Calu3 (cell line): ENCODE results near the gene KRTAP10-1. TPM values are rescaled to one million over a fixed set of nuclear protein-coding genes. Genes with fewer than 3 reads are reported as not detected.
"Not testable (repeated sequence)": the region's sequence is repeated elsewhere in the genome, so short reads cannot be mapped to it uniquely, and the experiment has no call there.

Experiments
- BruUV-seq: library from RNA; stranded (reverse); fragments of 400-500 nt; replicated peaks from 2 replicates; lab custom pipeline; 2021; lab: Mats Ljungman, UMichigan
- CTCF ChIA-PET: fragments of 300-600 bp; sonication (Branson Sonifier 250); formaldehyde crosslinking; loops from one replicate; lab custom pipeline; 2022; ENCODE audit warnings: antibody characterized with exemption; lab: Charles Lee
- DNase-seq: peaks from one replicate; pipeline ENCODE4 v3.0.0; 2022
- H3K27ac Mint-ChIP-seq: one replicate; pipeline ENCODE4 v1.8.0; 2022; ENCODE audit warnings: mixed read lengths; ENCODE audit not compliant: unreplicated experiment
- H3K27me3 Mint-ChIP-seq: one replicate; pipeline ENCODE4 v1.8.0; 2022; ENCODE audit warnings: mixed read lengths; ENCODE audit not compliant: unreplicated experiment
- H3K36me3 Mint-ChIP-seq: one replicate; pipeline ENCODE4 v1.8.0; 2022; ENCODE audit warnings: mild to moderate bottlenecking, moderate library complexity, mixed read lengths; ENCODE audit not compliant: insufficient read depth, unreplicated experiment
- H3K4me1 Mint-ChIP-seq: one replicate; pipeline ENCODE4 v1.8.0; 2022; ENCODE audit warnings: mild to moderate bottlenecking, low read depth, mixed read lengths; ENCODE audit not compliant: unreplicated experiment
- H3K4me3 Mint-ChIP-seq: one replicate; pipeline ENCODE4 v1.8.0; 2022; ENCODE audit warnings: mild to moderate bottlenecking, low read depth, moderate library complexity, mixed read lengths; ENCODE audit not compliant: unreplicated experiment
- H3K9me3 Mint-ChIP-seq: one replicate; pipeline ENCODE4 v1.8.0; 2022; ENCODE audit warnings: low read depth, mixed read lengths; ENCODE audit not compliant: unreplicated experiment
- intact Hi-C: fragments of 100-400 bp; cut with micrococcal nuclease; formaldehyde crosslinking; loops from one replicate; pipeline ENCODE4 v1.10.0; 2022; ENCODE audit not compliant: unreplicated experiment
- total RNA-seq: library from RNA; stranded (reverse); gene quantifications from 2 replicates; pipeline ENCODE4 v1.2.3, GENCODE V29; 2022
- TF ChIP-seq, protein P1 (sequence below): fragments of 200-600 bp; IDR thresholded peaks from one replicate; pipeline ENCODE4 v1.8.0; 2022; ENCODE audit warnings: antibody characterized with exemption; ENCODE audit not compliant: unreplicated experiment

Gene KRTAP10-1
- total RNA-seq, 1 experiment from 2014 or later, result not detected

DNA sequence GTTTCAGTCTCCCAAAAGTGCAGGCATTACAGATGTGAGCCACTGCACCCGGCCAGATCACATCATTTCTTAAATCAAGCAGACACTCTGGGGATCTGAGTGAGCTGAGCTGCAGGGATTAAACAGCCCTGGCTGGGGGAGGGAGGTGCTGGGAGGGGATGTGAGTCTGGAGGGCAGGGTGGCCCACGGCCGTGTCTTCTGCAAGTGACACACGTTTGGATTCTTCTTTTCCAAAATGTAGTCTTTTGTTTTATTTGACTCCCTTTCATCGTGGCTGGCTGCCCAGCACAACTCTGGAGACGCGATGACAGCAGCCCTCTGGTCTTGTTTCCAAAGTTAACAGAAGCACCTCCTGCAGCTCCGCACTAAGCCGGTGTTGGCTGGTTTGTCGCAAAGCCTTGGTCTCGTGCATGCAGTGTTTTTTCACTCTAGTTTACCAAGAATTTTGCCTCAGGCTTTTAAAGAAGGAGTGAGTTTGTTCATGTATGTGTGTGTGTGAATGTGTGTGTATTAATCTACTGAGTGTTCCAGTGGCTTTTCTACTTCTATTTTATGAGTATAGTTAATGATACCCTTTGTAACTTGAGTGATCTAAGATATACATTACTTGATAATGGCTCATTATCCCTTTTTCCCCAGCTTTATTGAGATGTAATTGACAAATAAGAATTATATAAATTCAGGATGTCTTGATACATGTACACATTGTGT lies 43.2 kb upstream of the KRTAP10-1 start:
- no peak for DNase-seq
- CTCF ChIA-PET, result interaction anchor here (0.6 kb wide), 1 partner anchor 19 kb away, joined by 3 read pairs; no protein-coding TSS in a partner anchor
- BruUV-seq, result no TSS peak
- H3K27ac Mint-ChIP-seq, result no peak overlapping the region
- H3K27me3 Mint-ChIP-seq, result peaks cover 85% of the 10 kb centered on the region
- intact Hi-C loops, result no loop called here
- TF ChIP-seq, protein P1, sequence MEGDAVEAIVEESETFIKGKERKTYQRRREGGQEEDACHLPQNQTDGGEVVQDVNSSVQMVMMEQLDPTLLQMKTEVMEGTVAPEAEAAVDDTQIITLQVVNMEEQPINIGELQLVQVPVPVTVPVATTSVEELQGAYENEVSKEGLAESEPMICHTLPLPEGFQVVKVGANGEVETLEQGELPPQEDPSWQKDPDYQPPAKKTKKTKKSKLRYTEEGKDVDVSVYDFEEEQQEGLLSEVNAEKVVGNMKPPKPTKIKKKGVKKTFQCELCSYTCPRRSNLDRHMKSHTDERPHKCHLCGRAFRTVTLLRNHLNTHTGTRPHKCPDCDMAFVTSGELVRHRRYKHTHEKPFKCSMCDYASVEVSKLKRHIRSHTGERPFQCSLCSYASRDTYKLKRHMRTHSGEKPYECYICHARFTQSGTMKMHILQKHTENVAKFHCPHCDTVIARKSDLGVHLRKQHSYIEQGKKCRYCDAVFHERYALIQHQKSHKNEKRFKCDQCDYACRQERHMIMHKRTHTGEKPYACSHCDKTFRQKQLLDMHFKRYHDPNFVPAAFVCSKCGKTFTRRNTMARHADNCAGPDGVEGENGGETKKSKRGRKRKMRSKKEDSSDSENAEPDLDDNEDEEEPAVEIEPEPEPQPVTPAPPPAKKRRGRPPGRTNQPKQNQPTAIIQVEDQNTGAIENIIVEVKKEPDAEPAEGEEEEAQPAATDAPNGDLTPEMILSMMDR, result no peak
- no peaks in the 10 kb centered on the region for H3K36me3 Mint-ChIP-seq
- no peak overlapping the region for H3K4me3 Mint-ChIP-seq
- H3K9me3 Mint-ChIP-seq, result peaks cover 11% of the 10 kb centered on the region
- H3K4me1 Mint-ChIP-seq, result peaks cover 8% of the 10 kb centered on the region

DNA sequence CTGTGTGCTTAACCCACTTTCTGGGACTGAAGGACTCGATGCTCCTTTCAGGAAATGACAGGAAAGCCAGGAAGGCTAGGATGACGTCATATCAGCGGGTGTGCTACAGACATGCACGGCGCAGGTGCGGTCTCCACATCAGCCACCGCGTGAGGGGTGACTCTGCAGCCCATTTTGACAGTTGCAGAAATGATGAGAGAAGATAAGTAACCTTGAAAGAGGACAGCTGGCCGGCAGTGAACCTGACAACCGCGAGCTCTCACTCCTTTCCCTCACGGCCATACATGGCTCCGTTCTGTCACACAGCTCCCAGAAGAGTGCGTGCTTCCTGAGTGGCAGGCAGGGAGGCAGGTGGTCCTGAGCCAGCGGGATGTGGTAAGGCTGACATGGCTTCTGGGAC lies 42.1 kb upstream of the KRTAP10-1 start:
- Mint-ChIP-seq H3K27ac (no peak overlapping the region), H3K9me3 (peaks cover 11% of the 10 kb centered on the region), H3K4me1 (peaks cover 8% of the 10 kb centered on the region), H3K36me3 (no peaks in the 10 kb centered on the region), H3K4me3 (no peak overlapping the region), H3K27me3 (peaks cover 80% of the 10 kb centered on the region)
- TF ChIP-seq, protein P1, result no peak
- BruUV-seq, result no TSS peak
- intact Hi-C loops, result no loop called here
- CTCF ChIA-PET, result no interaction called here
- DNase-seq, result no peak

DNA sequence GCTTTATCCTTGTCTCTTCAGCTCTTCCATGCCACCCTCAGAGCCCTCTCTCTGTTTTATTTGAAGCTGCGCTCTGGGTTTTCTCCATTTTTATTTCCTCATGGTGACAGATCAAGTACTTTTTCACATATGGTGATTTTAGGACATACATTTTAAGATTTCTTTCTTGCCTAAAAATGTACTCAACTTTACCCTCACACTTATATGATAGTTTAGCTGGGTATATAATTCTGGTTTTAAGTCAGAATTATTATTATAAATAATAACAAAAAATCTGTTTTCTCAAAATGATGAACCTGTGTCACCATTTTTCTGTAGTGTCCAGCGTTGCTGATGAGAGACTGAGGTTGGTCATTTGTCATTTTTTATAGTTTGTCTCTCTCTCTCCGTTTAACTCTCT lies 41.2 kb upstream of the KRTAP10-1 start:
- TF ChIP-seq, protein P1, result no peak
- peaks cover 8% of the 10 kb centered on the region for H3K4me1 Mint-ChIP-seq
- H3K27me3 Mint-ChIP-seq, result peaks cover 71% of the 10 kb centered on the region
- no TSS peak for BruUV-seq
- CTCF ChIA-PET, result no interaction called here
- no peak overlapping the region for H3K27ac Mint-ChIP-seq
- intact Hi-C loops, result no loop called here
- H3K4me3 Mint-ChIP-seq, result no peak overlapping the region
- H3K9me3 Mint-ChIP-seq, result peaks cover 11% of the 10 kb centered on the region
- DNase-seq, result no peak
- no peaks in the 10 kb centered on the region for H3K36me3 Mint-ChIP-seq

DNA sequence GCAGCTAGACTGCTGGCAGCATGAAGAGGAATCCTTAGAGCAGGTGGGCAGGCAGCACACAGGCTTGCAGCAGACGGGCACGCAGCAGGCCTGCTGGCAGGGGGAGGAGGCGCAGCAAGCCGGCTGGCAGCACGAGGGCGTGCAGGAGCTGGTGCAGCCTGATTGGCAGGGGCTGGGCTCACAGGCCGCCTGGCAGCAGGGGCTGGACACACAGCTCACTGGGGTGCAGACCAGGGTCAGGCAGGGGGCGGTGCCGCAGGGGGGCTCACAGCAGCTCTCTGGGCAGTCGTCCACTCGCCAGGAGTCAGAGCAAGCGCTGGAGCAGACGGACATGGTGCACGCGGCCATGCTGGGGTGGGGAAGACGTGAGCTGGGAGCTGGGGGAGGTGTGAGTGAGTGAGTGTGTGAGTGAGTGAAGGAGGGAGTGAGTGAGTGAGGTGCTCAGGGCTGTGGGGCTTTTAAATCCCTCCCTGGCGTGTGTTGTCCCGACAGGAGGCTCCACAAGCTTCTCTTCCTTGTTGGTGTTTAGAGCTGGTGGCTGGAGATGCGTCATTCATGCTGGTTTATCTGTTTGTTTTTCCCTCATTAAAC lies 40.3 kb upstream of the KRTAP10-1 start, which contains the start of gene KRTAP10-5:
Gene KRTAP10-5 (minus strand): TSS at position 374 of the 591 bp plus-strand sequence. CDS start 26 bp downstream, at position 348.
- H3K36me3 Mint-ChIP-seq, H3K27ac Mint-ChIP-seq, intact Hi-C loops, H3K4me1 Mint-ChIP-seq, BruUV-seq: not testable (repeated sequence)
- peak; percentile 39 for DNase-seq
- Mint-ChIP-seq H3K27me3 (peaks cover 71% of the 10 kb centered on the region), H3K4me3 (peak within 1 kb of the TSS; percentile 54), H3K9me3 (peaks cover 11% of the 10 kb centered on the region)
- CTCF ChIA-PET, result interaction anchor here (0.7 to 0.9 kb wide), 3 partner anchors 69 to 202 kb away, joined by 3 to 12 read pairs (median 5); no protein-coding TSS in a partner anchor
